ENCODE data around the gene AQP1.

DNA sequence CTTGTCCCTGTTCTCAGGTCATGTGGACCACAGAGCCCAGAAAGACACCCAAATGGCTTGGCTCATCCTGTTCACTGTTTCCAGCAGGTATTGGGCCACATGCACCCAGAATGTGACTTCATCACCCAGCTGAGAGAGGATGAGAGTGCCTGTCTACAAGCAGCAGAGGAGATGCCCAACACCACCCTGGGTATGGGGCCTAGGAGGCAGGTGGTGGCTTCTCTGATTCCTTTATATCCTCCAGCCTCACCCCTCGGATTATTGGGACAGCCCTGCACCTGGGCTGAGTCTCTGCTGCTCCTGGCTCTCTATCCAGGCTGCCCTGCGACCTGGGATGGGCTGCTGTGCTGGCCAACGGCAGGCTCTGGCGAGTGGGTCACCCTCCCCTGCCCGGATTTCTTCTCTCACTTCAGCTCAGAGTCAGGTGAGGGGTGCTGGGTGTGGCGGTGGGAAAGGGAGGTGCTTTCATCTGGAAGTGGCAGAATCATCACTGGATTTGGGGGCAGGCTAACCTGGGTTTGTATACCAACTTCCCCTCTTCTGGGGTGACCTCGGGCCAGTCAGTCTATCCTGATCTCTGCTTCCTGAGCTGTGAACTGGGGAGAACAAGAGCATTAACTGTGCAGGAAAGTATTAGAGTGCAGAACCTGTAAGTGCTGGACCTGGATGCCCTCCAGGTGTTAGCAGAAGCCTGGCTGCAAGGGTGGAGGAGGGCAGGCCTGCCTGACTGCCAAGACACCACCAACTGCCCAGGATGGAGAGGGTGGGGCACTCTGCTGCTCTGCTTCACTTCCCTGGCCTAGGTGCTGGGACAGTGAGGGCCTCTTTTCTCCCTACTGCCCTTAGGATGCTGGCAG is 57.3 kb downstream of the AQP1 start:
- TF ChIP-seq, protein P1, sequence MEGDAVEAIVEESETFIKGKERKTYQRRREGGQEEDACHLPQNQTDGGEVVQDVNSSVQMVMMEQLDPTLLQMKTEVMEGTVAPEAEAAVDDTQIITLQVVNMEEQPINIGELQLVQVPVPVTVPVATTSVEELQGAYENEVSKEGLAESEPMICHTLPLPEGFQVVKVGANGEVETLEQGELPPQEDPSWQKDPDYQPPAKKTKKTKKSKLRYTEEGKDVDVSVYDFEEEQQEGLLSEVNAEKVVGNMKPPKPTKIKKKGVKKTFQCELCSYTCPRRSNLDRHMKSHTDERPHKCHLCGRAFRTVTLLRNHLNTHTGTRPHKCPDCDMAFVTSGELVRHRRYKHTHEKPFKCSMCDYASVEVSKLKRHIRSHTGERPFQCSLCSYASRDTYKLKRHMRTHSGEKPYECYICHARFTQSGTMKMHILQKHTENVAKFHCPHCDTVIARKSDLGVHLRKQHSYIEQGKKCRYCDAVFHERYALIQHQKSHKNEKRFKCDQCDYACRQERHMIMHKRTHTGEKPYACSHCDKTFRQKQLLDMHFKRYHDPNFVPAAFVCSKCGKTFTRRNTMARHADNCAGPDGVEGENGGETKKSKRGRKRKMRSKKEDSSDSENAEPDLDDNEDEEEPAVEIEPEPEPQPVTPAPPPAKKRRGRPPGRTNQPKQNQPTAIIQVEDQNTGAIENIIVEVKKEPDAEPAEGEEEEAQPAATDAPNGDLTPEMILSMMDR (IDR thresholded peaks at IDR 0.05) = no peak
- no peak for TF ChIP-seq POLR2AphosphoS5 (IDR thresholded peaks at IDR 0.05)
